ENCODE results near the gene ZNF469. TPM values are rescaled to one million over a fixed set of nuclear protein-coding genes. Genes with fewer than 3 reads are reported as not detected.

The ZNF469 gene
- total and polyA plus RNA-seq, 3 donors from 2014 or later, result 0.98 to 2.8 (median 2.2) TPM

- Histone ChIP-seq H3K4me1 (no peaks in the 10 kb centered on the region), H3K36me3 (ENCODE audit: low read depth, missing control alignments) (no peaks in the 10 kb centered on the region), H3K9me3 (no peaks in the 10 kb centered on the region), H3K4me3 (no peak overlapping the region), H3K27ac (no peak overlapping the region), H3K27me3 (no peaks in the 10 kb centered on the region)
- no peak for DNase-seq
- WGBS, 2 donors, result 85 to 88% methylated on average over 22 to 32 of the region's 32 CpGs
- no peak for TF ChIP-seq POLR2A (IDR thresholded peaks at IDR 0.05)
- TF ChIP-seq, protein P1, sequence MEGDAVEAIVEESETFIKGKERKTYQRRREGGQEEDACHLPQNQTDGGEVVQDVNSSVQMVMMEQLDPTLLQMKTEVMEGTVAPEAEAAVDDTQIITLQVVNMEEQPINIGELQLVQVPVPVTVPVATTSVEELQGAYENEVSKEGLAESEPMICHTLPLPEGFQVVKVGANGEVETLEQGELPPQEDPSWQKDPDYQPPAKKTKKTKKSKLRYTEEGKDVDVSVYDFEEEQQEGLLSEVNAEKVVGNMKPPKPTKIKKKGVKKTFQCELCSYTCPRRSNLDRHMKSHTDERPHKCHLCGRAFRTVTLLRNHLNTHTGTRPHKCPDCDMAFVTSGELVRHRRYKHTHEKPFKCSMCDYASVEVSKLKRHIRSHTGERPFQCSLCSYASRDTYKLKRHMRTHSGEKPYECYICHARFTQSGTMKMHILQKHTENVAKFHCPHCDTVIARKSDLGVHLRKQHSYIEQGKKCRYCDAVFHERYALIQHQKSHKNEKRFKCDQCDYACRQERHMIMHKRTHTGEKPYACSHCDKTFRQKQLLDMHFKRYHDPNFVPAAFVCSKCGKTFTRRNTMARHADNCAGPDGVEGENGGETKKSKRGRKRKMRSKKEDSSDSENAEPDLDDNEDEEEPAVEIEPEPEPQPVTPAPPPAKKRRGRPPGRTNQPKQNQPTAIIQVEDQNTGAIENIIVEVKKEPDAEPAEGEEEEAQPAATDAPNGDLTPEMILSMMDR (IDR thresholded peaks at IDR 0.05), result no peak
- intact Hi-C loops (cut with DNase I; ENCODE audit: low total_unique reads), result no loop called here
These were observed 32.6 kb upstream of the ZNF469 start for GRCh38 chr16:88349903-88350900.

GRCh38 chr16:88350922-88351321, 31.8 kb upstream of the ZNF469 start:
- intact Hi-C loops (cut with DNase I; ENCODE audit: low total_unique reads), result no loop called here
- H3K4me3 ChIP-seq, result no peak overlapping the region
- H3K27ac ChIP-seq, result no peak overlapping the region
- 91% methylated on average over 15 of the region's 15 CpGs; no CpG with 5 or more reads in 1 of the 2 donors for WGBS, 2 donors
- no peaks in the 10 kb centered on the region for H3K4me1 ChIP-seq
- no peak for TF ChIP-seq POLR2A (IDR thresholded peaks at IDR 0.05)
- TF ChIP-seq, protein P1 (IDR thresholded peaks at IDR 0.05), result no peak
- no peak for DNase-seq
- H3K36me3 ChIP-seq (ENCODE audit: low read depth, missing control alignments), result no peaks in the 10 kb centered on the region
- H3K9me3 ChIP-seq, result no peaks in the 10 kb centered on the region
- no peaks in the 10 kb centered on the region for H3K27me3 ChIP-seq

DNA sequence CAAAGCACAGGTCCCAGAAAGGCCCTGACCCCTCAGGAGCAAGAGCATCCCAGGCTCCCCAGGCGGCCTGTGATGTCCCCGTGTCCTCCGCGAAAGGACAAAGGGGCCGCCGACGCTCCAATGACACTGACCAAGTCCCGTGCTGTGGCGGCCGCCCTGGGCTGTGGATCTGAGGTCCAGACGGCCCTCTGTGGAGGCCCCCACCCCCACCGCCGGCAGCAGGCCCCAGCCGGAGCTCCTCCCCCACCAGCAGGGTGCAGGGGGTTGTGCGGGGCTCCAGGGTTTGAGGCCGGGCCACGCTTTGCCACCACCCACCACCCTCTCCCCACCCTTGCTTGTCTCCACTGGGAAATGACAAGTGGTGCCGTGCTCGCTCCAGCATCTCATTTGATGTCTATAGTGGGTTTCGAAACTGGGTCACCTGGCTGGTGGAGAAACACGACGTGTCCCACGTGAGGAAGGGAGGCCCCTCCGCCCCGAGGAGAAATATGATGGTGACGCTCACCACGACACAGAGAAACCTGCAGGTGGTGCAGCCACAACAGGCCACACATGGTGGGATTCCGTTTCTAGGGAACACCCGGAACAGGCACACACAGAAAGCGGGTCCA, 31.2 kb upstream of the ZNF469 start:
- intact Hi-C loops (cut with DNase I; ENCODE audit: low total_unique reads), result no loop called here
- Histone ChIP-seq H3K4me3 (no peak overlapping the region), H3K4me1 (no peaks in the 10 kb centered on the region), H3K36me3 (ENCODE audit: low read depth, missing control alignments) (no peaks in the 10 kb centered on the region), H3K9me3 (no peaks in the 10 kb centered on the region), H3K27me3 (no peaks in the 10 kb centered on the region), H3K27ac (no peak overlapping the region)
- TF ChIP-seq POLR2A (IDR thresholded peaks at IDR 0.05), result no peak
- TF ChIP-seq, protein P1 (IDR thresholded peaks at IDR 0.05), result no peak
- 91 to 94% methylated on average over 10 to 26 of the region's 30 CpGs for WGBS, 2 donors
- no peak for DNase-seq

GRCh38 chr16:88352261-88353200, 30.2 kb upstream of the ZNF469 start:
- H3K9me3 ChIP-seq, result no peaks in the 10 kb centered on the region
- intact Hi-C loops (cut with DNase I; ENCODE audit: low total_unique reads), result no loop called here

More at GRCh38 chr16:88352261-88353200, 30.2 kb upstream of the ZNF469 start:
- 92 to 96% methylated on average over 13 to 23 of the region's 23 CpGs for WGBS, 2 donors
- H3K4me3 ChIP-seq, result no peak overlapping the region
- H3K36me3 ChIP-seq (ENCODE audit: low read depth, missing control alignments), result no peaks in the 10 kb centered on the region
- DNase-seq, result no peak
- no peaks in the 10 kb centered on the region for H3K4me1 ChIP-seq
- no peak for TF ChIP-seq POLR2A (IDR thresholded peaks at IDR 0.05)
- TF ChIP-seq, protein P1 (IDR thresholded peaks at IDR 0.05), result no peak
- no peaks in the 10 kb centered on the region for H3K27me3 ChIP-seq
- no peak overlapping the region for H3K27ac ChIP-seq

All from testis (tissue), 3 donors.